NCI-H446 treated with DMSO at 0.1 percent for 48 hours (cell line): ENCODE data around the gene DSTN.

Source experiments
- DNase-seq: peaks from one replicate; lab custom pipeline; 2025; lab: John Stamatoyannopoulos, UW

Gene DSTN

GRCh38 chr20:17549131-17549530, 20.7 kb upstream of the DSTN start:
- no peak for DNase-seq

- DNase-seq, result no peak
Observed at GRCh38 chr20:17555106-17555505, 14.8 kb upstream of the DSTN start.

DNA sequence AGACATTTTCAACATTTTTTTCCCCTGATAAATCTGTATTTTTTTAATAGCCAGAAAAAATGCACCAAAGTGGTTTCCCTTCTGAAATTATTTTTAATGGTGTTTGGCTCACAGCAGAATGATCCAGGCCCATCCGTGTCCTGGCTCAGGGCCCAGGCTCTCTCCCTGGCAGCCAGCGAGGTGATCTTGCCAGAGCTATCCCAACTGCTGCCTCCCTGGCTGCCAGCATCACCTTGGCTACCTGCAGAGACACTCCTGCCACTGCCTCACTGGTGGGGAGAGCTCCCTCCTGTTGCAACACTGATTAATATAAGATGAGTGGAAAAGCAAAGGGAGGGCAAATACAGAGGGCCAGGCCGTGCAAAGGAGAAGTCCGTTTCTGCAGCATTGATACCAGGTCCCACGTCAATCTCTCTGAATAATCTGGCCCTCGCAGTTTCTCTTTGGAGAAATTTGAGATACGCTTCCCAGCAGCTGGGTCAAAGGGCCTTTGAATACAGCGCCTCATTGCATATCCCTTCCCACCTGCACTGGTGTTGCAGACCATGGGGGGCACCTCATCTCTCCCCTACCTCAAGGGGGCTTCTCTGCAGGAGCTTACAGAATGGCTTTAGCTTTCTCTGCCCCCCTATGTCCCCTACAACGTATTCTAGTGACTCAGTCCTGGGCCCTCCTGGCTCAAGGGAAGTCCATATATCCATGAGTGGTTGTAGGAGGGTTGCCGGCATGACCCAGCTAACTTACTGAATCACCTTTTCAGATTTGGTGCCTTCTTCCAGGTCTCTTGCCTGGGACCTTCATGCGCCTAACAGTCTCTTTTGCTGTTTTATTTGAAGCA, 12.8 kb upstream of the DSTN start:
- peak; percentile 90 for DNase-seq

DNA sequence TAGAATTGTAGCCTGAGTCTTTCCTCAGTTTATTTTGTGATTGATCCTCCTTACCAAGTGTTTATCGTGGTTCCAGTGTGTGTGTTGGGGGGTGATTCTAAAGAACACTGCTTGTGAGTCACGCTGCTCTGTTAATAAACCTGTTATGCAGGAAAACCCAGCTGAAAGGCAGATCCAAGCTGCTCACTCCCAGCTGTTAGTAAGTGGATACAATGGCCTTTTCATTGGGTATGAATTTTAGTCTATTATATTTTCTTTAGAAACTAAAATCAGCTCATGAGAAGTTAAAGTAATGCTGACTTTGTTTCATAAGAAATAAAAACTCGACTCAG, 12.2 kb upstream of the DSTN start:
- DNase-seq, result peak; percentile 50

- DNase-seq, result peak; percentile 57
Observed at GRCh38 chr20:17558154-17558940, 11.5 kb upstream of the DSTN start.

GRCh38 chr20:17558941-17559304, 11.0 kb upstream of the DSTN start:
- no peak for DNase-seq

DNA sequence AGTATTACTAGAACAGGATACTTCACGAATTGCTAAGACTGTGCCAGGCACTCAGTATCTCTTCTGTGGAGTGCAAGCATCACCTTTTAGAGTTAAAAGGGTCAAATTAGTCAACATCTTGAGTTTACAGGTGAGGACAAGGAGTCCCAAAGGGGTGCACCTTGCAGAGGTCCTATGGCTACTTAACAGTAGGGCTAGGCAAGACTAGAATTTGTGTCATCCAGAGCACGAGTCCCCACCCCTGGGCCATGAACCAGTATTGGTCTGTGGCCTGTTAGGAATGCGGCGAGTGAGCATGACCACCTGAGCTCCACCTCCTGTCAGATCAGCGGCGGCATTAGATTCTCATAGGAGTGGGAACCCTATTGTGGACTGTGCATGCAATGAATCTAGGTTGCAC, 10.5 kb upstream of the DSTN start:
- DNase-seq, result no peak

GRCh38 chr20:17560344-17561074, 9.4 kb upstream of the DSTN start:
- DNase-seq, result no peak

- no peak for DNase-seq
Observed at GRCh38 chr20:17562804-17563305, 7.0 kb upstream of the DSTN start.

GRCh38 chr20:17565169-17565845, 4.6 kb upstream of the DSTN start:
- DNase-seq, result no peak

- no peak for DNase-seq
Observed at GRCh38 chr20:17566345-17566744, 3.5 kb upstream of the DSTN start.

DNA sequence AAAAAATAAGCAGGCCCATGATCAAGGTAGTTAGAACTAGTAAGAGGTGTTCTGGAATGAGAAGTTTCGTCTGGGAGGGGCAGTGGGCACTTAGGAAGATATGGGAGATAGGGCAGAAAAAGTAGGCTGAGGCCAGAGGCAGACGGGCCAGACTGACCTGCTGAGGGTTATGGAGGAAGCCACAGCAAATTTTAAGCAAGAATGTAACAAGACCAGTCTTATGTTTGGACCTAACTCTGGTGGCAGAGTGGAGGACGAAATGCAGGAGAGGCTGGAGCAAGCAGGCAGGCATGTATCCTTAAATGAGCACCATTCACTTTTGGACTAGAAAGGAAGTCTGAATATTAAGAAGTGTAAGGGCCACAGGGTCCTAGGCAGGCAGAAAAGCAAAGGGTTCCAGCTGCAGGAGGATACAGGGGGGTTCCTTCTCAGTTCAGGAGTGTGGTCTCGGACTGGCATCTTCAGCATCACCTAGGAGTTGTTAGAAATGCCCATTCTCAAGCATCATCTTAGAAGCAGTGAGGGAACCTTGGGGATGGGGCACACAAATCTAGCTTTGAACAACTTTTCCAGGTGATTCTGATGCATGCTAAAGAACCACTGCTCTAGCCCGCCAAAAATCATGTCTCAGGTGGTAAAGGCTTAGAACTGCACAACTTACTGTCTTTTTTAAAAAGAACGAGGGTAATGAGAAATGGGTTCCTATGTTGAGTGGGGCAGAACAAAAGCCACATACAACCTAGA, 1.7 kb upstream of the DSTN start:
- DNase-seq, result no peak

DNA sequence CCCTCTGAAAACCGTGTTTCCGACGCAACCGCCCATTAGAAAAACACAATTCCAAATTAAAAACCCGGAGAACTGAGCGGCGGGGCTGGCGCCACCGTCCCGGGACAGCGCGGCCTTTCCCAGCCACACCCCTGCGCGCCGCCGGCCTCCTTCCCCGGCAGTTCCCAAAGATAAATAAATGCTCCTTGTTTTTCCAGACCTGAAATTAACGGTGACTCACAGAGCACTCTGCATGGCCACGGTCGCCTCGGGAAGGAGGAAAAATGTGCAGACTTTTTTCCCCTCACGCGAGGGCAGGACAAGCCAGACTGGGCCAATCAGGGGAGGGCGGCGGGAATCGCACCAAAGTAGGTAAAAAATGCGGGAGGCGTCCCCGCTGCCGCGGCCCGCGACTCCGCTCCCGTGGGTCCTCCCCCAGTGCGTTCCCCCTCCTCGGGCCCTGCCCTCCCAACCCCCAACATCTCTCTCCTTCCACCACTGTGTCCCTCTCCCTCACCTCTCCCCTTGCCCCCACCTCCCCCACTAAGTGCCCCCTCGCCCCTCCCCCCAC, 828 bp upstream of the DSTN start:
- DNase-seq, result no peak

DNA sequence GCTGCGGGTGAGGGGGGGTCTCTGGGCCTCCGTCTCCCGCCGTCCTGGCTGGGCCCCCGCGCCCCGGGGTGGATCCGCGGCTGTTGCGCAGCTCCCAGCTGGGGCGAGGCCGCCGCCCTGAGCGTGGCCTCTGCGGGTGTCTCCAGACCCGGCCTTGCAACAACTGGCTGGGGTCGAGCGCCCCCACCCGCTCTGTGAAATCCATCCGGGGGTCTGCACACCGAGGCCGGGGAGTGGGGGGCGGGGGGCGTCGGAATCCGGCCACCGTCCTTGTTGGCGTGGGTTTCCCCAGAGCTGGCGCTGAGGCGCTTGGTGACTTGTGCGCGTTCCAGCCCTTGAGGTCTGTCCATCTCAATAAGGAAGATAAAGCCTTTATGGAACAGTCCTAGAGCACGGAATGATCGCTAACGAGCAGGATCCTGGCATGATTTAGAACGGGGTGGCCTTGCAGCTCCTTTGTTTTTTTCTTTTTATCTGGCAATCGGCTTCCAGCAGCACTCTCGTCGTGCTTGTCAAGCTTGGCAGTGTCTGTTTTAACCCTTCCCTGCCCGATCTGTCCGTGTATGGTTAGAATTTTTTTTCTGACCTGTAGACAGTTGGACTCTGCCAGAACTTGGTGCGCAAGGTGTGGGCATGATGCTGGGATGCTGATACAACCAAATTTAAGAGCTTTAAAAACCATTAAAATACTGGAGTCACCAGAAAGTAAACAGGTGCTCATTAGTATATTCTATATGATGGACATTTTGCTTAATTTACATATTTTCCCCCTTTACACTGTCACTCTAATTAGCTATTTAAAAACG, 675 bp downstream of the DSTN start:
- peak; percentile 31 for DNase-seq

GRCh38 chr20:17571153-17571527, 1.3 kb downstream of the DSTN start:
- DNase-seq, result no peak

GRCh38 chr20:17572034-17572638, 2.3 kb downstream of the DSTN start:
- DNase-seq, result no peak

DNA sequence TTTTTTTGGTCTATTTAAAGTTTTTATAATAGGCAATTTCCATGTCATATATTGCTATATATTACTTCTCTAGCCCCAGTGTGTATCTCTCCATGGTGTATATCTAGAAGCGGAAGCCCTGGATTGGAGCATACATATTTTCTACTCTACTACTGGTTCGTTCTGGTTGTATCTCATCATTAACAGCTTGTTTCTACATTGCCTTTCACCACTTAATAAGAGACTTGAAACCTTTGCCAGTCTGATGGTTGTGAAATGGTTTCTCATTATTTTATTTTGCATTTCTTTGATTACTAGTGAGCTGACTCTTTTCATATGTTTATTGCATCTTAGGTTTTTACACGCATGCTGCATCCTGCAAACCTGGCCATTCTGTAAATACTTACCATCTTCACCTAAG, 3.6 kb downstream of the DSTN start:
- no peak for DNase-seq

- DNase-seq, result no peak
Observed at GRCh38 chr20:17576215-17576614, 6.3 kb downstream of the DSTN start.

- no peak for DNase-seq
Observed at GRCh38 chr20:17579369-17580039, 9.6 kb downstream of the DSTN start.
